ENCODE results near the gene MYL3. TPM values are rescaled to one million over a fixed set of nuclear protein-coding genes. Genes with fewer than 3 reads are reported as not detected.

MYL3 gene
- total RNA-seq, 1 donor from 2014 or later, result 0.36 TPM

GRCh38 chr3:46849045-46849631 is 14.1 kb downstream of the MYL3 start:
- ATAC-seq, result no peak

DNA sequence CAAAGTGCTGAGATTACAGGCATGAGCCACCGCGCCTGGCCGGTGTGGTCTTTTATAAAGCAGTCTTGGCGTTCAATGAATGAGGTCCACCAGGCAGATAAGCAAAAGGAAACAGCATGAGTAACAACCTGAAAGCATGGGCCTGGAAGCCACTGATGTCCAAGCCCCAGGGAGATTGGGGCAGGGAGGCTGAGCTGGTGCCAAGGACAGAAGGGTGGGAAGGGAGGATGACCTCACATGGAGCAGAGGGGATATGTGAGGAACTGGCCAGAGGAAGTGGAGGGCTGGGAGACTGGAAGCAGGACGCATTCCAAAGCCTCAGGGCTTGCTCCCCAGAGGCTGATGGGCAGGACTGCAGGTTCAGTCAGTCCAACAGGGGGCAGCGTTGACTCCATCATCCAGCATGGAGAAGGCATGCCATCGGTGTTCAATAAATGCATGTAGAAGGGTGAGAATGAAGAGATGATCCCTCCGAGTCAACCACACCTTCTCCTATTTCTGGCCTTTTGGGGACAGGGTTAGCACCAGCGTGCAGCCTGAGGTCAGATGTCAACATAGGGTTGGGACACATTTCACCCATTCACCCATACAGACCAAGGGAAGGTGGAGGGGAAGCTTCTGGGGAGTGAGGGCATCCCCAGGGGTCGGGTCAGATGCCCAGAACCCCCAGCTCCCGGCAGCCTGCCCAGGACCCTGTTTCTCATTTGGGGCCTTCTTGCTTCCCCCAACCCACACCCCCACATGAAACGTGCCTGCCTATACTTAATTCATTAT is 14.8 kb downstream of the MYL3 start:
- ATAC-seq, result no peak

GRCh38 chr3:46847744-46848143 is 15.5 kb downstream of the MYL3 start:
- ATAC-seq, result no peak

GRCh38 chr3:46846624-46847542 is 16.4 kb downstream of the MYL3 start:
- ATAC-seq, result no peak

DNA sequence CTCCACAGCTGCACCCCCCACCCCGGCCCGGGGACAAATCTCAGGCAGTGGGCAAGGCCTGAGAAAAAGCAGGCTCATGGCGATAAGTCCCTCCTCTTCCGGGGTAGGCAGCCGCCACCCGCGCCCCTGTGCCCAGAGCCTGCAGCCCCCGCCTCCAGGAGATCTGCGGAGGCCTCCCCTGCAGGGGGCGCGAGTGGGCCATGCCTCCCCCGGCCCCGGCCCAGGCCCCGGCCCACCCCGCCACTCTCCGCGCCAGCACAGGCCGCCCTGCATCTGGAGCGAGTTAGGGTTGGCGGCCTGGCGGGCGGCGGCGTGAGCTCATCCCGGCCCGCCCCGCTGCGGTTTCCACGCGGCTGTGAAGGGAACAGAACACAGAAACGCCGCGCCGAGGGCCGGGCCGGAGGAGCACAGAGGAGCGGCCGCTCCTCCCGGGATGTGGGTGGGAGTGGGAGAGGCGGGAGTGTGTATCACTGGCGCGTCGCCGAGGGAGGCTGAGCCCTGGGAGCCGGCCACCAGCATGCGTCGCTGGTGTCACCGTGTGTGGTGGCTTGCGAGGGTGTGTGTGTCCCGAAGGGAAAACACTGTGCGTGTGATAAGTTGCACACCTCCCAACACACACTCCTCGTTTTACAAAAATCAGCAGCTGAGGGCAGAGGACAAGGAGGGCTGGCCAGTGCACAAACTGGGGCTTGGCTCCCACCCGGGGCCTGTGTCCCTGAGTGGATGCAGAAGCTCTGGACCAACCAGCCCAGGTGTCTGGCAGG is 17.2 kb downstream of the MYL3 start:
- peak; percentile 78 for ATAC-seq

DNA sequence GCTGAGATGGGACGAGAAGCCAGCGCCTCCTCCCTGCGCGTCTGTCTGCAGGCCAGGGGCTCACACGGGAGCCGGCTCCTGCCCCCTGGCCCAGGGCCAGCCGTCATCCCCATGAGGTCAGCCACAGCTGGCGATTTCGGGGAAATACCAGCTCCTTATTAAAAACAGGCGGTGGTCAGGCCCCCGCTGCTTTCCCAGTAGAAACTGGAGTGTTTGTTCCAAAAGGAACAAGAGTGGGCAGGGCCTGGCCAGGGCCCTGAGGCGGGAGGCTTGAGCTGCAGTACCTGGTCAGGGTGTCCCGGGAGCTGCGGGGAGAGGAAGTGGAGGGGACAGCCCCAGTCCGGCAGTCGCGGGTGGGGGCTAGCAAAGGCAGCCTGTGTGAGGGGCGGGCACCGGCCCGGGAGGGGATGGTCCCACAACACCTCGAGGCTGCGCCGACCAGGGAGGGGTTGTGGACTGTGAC is 17.8 kb downstream of the MYL3 start:
- ATAC-seq, result peak; percentile 60

DNA sequence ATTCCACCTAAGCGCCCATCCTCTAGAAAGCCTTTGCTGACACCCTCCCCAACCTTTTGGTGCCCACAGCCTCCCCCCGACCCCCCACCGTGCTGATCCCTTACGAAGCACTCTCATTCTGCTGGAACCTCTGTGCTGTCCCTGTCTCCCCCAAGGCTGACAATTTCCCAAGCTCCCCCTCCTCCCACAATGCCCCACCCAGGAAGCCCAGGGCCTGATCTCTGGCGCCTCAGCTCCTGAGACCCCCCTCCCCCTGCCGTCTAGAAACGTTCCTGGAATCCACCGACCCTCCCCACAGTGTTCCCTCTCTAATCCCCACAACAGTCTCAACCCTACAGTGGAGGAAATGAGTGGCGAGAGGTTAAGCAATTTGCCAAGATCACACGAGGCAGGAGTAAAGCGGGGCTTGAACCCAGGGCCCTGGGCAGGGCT is 18.3 kb downstream of the MYL3 start:
- no peak for ATAC-seq

- ATAC-seq, result no peak
These were observed 18.8 kb downstream of the MYL3 start for GRCh38 chr3:46844397-46844796.

DNA sequence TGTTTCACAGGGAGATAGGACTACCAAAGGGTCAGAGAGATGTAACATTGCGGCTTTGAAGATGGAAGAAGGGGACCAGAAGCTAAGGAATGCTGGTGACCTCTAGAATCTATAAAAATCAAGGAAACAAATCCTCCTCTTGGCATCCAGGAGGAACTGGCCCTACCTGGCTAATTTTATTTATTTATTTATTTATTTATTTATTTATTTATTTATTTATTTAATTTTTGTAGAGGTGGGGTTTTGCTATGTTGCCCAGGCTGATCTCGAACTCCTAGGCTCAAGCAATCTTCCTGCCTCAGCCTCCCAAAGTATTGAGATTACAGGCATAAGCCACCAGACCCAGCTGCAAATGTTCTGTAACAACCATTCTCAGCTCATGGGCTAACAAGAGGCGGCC is 19.7 kb downstream of the MYL3 start:
- ATAC-seq, result no peak

DNA sequence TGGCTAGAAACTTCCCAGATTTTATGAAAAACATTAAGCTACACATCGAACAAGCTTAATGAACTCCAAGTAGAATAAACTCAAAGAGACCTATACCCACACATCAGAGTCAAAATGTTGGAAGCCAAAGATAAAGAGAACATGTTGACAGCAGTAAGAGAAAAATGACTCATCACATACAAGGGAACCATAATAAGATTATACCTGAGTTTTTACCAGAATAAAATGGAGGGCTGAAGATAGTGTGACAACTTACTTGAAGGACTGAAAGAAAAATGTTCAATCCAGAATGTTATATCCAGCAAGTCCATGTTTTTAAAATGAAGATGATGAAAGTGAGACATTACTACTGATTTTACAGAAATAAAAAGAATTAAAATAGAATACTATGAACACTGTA is 22.8 kb downstream of the MYL3 start:
- no peak for ATAC-seq

DNA sequence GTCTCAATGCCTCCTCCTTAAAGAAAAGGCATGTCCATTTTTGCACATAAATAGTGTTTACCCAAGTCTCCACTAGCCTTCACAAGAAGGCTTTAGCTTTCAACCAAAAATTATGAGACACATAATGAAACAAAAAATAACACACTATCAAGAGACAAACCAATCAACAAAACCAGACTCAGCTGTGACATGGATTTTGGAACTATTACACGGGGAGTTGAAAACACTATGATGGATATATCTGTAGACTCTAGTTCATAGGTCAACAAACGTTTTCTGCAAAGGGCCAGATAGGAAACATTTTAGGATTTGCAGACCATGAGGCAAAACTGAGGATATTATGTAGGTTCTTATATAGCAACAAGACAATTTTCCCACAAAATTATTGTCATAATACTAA is 24.9 kb downstream of the MYL3 start:
- ATAC-seq, result no peak

- ATAC-seq, result no peak
These were observed 27.8 kb downstream of the MYL3 start for GRCh38 chr3:46835491-46835890.

DNA sequence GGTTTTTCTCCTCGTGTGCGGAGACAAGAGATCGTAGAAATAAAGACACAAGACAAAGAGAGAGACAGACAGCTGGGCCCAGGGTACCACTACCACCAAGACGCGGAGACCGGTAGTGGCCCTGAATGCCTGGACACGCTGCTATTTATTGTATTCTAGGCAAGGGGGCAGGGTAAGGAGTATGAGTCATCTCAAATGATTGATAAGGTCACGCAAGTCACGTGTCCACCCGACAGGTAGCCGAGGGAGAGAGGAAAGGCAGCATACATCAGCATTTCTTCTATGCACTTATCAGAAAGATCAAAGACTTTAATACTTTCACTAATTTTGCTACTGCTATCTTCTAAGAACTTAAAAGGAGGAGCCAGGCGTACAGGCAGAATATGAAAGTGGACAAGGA is 28.2 kb downstream of the MYL3 start:
- no peak for ATAC-seq

DNA sequence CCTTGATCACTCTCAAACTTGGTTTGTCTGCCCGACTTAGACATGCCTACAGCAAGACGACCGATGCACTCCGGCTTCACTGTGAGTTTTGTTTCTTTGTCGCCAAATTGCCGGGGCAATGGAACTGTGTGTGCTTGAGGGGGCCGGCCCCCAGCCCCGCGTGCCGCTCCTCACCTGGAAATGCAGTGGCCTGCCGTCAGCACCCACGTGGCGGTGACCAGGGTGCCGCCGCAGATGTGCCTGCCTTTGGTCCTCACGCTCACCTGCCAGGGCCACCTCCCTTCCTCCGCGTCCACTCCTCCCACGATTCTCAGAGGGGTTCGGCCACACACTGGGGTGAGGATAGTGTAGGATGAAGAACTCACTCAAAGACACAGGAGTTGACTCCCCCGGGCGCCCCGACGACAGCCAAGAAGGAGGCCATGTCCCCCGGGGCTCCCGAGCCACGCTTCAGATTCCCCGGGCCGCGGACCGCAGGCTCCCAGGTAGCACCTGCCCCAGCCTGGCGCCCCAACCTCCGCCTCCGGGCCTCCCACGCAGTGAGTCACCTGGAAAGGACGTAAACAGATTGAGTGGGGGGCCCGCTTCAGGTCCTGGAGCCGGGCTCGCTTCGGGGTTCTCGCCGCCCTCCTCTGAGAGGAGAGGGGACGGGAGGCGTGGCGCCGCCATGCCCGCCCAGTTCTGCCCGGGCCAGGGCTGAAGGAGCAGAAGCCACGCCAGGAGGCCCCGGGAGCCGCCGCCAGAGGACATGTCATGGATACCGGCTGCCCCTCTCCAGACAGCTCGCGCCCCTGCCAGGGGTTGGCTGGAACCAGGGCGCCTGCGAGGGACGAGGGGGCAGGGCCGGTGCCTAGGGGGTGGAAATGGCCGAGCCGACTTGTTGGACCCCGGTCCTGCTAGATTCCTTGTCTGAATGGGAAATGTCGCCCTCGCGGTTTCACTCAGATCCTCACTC is 29.6 kb downstream of the MYL3 start:
- no peak for ATAC-seq

DNA sequence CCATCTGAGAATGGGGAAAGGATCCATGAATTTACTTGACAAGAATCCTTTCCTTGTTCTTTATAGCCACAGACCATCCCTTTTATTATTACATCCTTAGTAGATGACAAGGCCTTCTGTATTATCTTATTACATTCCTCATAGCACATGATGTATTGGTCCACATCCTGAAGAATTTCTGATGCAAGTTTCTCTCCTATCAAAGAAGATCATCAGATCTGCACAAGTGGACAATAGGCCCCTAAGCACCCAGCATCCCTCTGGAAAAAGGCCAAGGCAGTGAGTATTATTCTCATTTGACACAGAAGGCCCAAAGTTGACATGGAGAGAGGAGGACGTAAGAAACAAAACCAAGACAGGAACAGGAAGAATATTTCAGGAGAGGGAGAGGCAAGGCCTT is 31.4 kb downstream of the MYL3 start:
- no peak for ATAC-seq

DNA sequence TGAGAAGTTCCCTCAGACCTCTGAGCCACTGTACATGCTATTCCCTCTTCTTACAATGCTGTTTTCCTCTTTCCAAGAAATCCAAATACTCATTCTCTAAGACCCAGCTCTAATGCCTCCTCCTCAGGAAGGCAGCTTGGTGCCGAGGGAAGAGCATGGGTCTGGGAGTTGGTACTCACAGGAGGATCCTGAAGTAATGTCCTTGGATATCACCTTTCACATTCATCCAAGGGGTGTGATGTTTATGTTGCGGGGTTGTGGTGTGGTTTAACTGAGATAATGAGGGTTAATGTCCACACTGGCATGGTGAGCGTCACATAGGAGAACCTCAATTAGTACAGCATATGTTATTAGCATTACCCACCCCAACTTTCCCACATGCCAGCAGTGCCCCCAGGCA is 31.9 kb downstream of the MYL3 start:
- ATAC-seq, result no peak

GRCh38 chr3:46830801-46831200 is 32.4 kb downstream of the MYL3 start:
- ATAC-seq, result no peak

DNA sequence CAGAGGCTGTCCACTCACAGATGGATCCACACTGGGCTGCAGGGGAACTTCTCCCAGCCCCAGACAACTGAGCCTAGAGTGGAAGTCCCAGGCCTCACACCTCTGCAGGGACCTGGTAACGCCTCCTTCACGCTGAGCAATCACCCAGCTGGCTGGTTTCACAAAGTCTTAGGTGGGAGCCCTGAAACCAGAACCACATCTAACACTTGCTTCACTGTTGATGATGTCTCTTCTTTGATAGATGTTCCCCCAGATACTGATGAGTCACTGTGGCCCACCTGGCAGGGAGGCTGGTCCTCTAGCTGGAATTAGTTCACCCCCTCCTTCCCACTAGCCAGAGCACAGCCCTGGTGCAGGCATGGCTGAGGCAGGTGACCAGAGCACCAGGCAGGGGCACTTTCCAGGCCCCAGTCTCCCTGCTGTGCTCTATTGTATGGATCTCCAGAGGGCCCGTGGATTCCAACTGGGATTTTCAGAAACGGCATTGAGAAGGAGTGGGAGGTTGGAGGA is 33.5 kb downstream of the MYL3 start:
- ATAC-seq, result no peak

DNA sequence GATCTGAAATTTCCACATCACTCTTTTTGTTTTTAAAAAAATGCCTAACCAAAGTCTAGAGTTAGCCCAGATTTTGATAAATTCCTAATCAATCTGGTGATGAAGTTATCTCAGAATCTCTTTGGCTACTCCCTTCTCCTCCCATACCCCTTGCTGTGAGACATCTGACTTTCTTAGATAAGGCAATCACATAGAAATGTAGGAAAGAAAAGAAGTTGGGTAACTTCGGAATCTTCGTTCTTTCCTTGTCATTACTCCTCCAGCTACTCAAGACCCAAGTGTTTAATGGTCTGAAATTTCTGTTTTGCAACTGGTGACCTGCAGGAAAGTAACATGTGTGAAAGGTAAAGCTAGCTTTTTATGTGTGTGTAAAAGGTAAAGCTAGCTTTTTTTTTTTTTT is 37.8 kb downstream of the MYL3 start:
- no peak for ATAC-seq

DNA sequence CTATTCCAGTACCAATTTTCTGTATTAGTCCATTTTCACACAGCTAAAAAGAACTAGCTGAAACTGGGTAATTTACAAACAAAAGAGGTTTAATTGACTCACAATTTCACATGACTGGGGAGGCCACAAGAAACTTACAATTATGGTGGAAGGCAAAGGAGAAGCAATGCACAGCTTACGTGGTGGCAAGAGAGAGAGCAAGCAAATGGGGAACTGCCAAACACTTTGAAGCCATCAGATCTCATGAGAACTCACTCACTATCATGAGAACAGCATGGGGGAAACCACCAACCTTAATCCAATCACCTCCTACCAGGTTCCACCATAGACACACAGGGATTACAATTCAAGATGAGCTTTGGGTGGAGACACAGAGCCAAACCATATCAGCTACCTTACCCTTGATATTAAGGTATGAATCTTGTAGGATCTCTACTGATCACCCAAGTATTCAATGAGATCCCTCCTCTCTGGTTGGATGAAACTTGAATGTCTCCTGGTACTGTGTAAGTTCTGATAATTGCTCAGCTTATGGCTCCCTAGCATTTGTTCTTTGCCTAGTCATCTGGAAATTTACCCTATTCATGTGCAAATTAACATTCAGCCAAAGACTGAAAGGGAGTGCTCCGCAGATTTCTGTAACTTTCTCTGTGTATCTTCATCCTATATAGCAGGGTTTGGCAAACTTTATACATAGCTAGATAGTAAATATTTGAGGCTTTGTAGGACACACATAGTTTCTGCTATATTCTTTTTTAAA is 38.9 kb downstream of the MYL3 start:
- ATAC-seq, result no peak

Measured in esophagus mucosa (tissue), 1 donor.